IMR-90 (cell line): ENCODE measurements around the gene SIK3. TPM values are rescaled to one million over a fixed set of nuclear protein-coding genes. Genes with fewer than 3 reads are reported as not detected.
A peak's percentile ranks its signal among the peaks of the same experiment; 100 is the strongest.

ENCODE experiments used
- ATAC-seq: fragments of 200-7000 bp; cut with Tn5 transposase; 2 replicates; pipeline ENCODE4 v1.9.1; 2020; ENCODE audit warnings: low read depth, mild to moderate bottlenecking, moderate library complexity
- BruUV-seq: library from RNA; stranded (reverse); fragments of 400-500 nt; replicated peaks from 2 replicates; lab custom pipeline; 2021; lab: Mats Ljungman, UMichigan
- CTCF ChIA-PET: fragments of 300-600 bp; formaldehyde crosslinking; extraction: SDS; loops from one replicate; lab custom pipeline; 2021; ENCODE audit warnings: antibody characterized with exemption; lab: Yijun Ruan, JAX
- POLR2A ChIA-PET: fragments of 300-600 bp; sonication (Branson Sonifier 250); formaldehyde crosslinking; loops from one replicate; lab custom pipeline; 2022; ENCODE audit warnings: antibody characterized with exemption; ENCODE audit not compliant: unreplicated experiment; lab: Charles Lee
- DNase-seq: peaks from one replicate; pipeline ENCODE4 v3.0.0; 2013
- H2AFZ ChIP-seq: replicated peaks from 2 replicates; pipeline ENCODE3; 2013; ENCODE audit warnings: low read length, mild to moderate bottlenecking; ENCODE audit not compliant: poor library complexity
- H2AK5ac ChIP-seq: 2 replicates; pipeline ENCODE4 v1.6.1; 2013; ENCODE audit warnings: low read depth, low read length, inconsistent platforms
- H2AK9ac ChIP-seq: replicated peaks from 2 replicates; pipeline ENCODE3; 2013; ENCODE audit warnings: mild to moderate bottlenecking, low read depth, low read length, moderate library complexity; ENCODE audit not compliant: poor library complexity
- H2BK120ac ChIP-seq: 2 replicates; pipeline ENCODE4 v1.6.1; 2013; ENCODE audit warnings: low read depth, low read length, inconsistent platforms
- H2BK15ac ChIP-seq: 3 replicates; pipeline ENCODE4 v1.6.1; 2013; ENCODE audit warnings: low read depth, low read length, inconsistent platforms
- H2BK20ac ChIP-seq: 2 replicates; pipeline ENCODE4 v1.6.1; 2013; ENCODE audit warnings: low read depth, mild to moderate bottlenecking, inconsistent platforms, low read length, moderate library complexity
- H2BK5ac ChIP-seq: 2 replicates; pipeline ENCODE4 v1.6.1; 2013; ENCODE audit warnings: mild to moderate bottlenecking, low read depth, low read length, inconsistent platforms; ENCODE audit not compliant: poor library complexity, severe bottlenecking
- H3K14ac ChIP-seq: replicated peaks from 2 replicates; pipeline ENCODE4 v1.6.1; 2013; ENCODE audit warnings: low read depth, low read length, inconsistent platforms
- H3K18ac ChIP-seq: 2 replicates; pipeline ENCODE4 v1.6.1; 2013; ENCODE audit warnings: low read depth, low read length, control low read depth
- H3K23ac ChIP-seq: 2 replicates; pipeline ENCODE4 v1.6.1; 2013; ENCODE audit warnings: low read depth, low read length, inconsistent platforms
- H3K27ac ChIP-seq: 2 replicates; pipeline ENCODE4 v1.5.1; 2013; ENCODE audit warnings: mild to moderate bottlenecking, control low read depth, low read length; ENCODE audit not compliant: insufficient read depth
- H3K27me3 ChIP-seq: 2 replicates; pipeline ENCODE4 v1.6.1; 2013; ENCODE audit warnings: low read length; ENCODE audit not compliant: control insufficient read depth, insufficient read depth
- H3K36me3 ChIP-seq: 2 replicates; pipeline ENCODE4 v1.6.1; 2013; ENCODE audit warnings: low read length, mixed read lengths; ENCODE audit not compliant: control insufficient read depth, insufficient read depth
- H3K4ac ChIP-seq: 2 replicates; pipeline ENCODE4 v1.6.1; 2013; ENCODE audit warnings: low read depth, low read length, inconsistent platforms
- H3K4me1 ChIP-seq: 2 replicates; pipeline ENCODE4 v1.6.1; 2013; ENCODE audit warnings: low read length, mixed read lengths; ENCODE audit not compliant: control insufficient read depth, insufficient read depth
- H3K4me2 ChIP-seq: 2 replicates; pipeline ENCODE4 v1.6.1; 2013; ENCODE audit warnings: low read depth, mild to moderate bottlenecking, control low read depth, low read length, moderate library complexity
- H3K4me3 ChIP-seq: 2 replicates; pipeline ENCODE4 v1.5.1; 2013; ENCODE audit warnings: low read depth, mild to moderate bottlenecking, control low read depth, low read length, moderate library complexity; ENCODE audit not compliant: insufficient read depth
- H3K56ac ChIP-seq: 2 replicates; pipeline ENCODE4 v1.6.1; 2013; ENCODE audit warnings: low read length, inconsistent platforms; ENCODE audit not compliant: insufficient read depth; ENCODE audit errors: extremely low read depth
- H3K79me1 ChIP-seq, 2 experiments: 2 replicates each; pipeline ENCODE4 v1.6.1; 2013; ENCODE audit warnings: low read length in 2 of 2, inconsistent platforms in 1 of 2, low read depth in 1 of 2
- H3K9ac ChIP-seq: 2 replicates; pipeline ENCODE4 v1.6.1; 2013; ENCODE audit warnings: low read depth, low read length, control low read depth
- H3K9me1 ChIP-seq: 2 replicates; pipeline ENCODE4 v1.6.1; 2013; ENCODE audit warnings: low read length, inconsistent platforms; ENCODE audit not compliant: insufficient read depth
- H3K9me3 ChIP-seq: 2 replicates; pipeline ENCODE4 v1.6.1; 2013; ENCODE audit warnings: low read length; ENCODE audit not compliant: control insufficient read depth, insufficient read depth
- H4K20me1 ChIP-seq: 2 replicates; pipeline ENCODE4 v1.6.1; 2013; ENCODE audit warnings: low read length, inconsistent platforms; ENCODE audit not compliant: insufficient read depth
- H4K5ac ChIP-seq: 2 replicates; pipeline ENCODE4 v1.6.1; 2013; ENCODE audit warnings: mild to moderate bottlenecking, low read depth, low read length, control low read depth
- H4K8ac ChIP-seq, 2 experiments: 2 replicates each; pipeline ENCODE4 v1.6.1; 2013; ENCODE audit warnings: low read depth in 2 of 2, low read length in 2 of 2, control low read depth in 1 of 2, inconsistent platforms in 1 of 2
- H4K91ac ChIP-seq: 2 replicates; pipeline ENCODE4 v1.6.1; 2013; ENCODE audit warnings: low read depth, low read length, inconsistent platforms; ENCODE audit not compliant: insufficient read depth
- MAFK ChIP-seq: IDR thresholded peaks from 2 replicates; pipeline ENCODE4 v1.6.1; 2012; ENCODE audit warnings: low read depth, low read length, improper control_type of control experiment
- MAZ ChIP-seq: IDR thresholded peaks from 2 replicates; pipeline ENCODE4 v1.6.1; 2012; ENCODE audit warnings: low read depth, mild to moderate bottlenecking, low read length, improper control_type of control experiment, moderate library complexity, borderline replicate concordance
- POLR2A ChIP-seq: IDR thresholded peaks from 2 replicates; pipeline ENCODE4 v1.6.1; 2012; ENCODE audit warnings: mild to moderate bottlenecking, low read depth, low read length
- RAD21 ChIP-seq: IDR thresholded peaks from 2 replicates; pipeline ENCODE4 v1.6.1; 2012; ENCODE audit warnings: low read length, improper control_type of control experiment
- RCOR1 ChIP-seq: IDR thresholded peaks from 2 replicates; pipeline ENCODE4 v1.6.1; 2012; ENCODE audit warnings: mild to moderate bottlenecking, low read length, improper control_type of control experiment; ENCODE audit not compliant: insufficient replicate concordance
- SMC3 ChIP-seq: fragments of 150-350 bp; IDR thresholded peaks from 2 replicates; pipeline ENCODE4 v1.6.1; 2016; ENCODE audit warnings: low read depth, mild to moderate bottlenecking, antibody characterized with exemption, low read length, moderate library complexity
- USF2 ChIP-seq: fragments of 150-350 bp; IDR thresholded peaks from 2 replicates; pipeline ENCODE4 v1.6.1; 2017; ENCODE audit warnings: mild to moderate bottlenecking, antibody characterized with exemption, low read length, low read depth
- WGBS, 2 experiments: methylation state at CpG; one replicate each; pipeline versions ENCODE4 v1.1.5 to v1.1.7; 2013; ENCODE audit warnings: missing lambda C conversion rate in 2 of 2; ENCODE audit not compliant: insufficient read length in 1 of 2; ENCODE audit errors: extremely low coverage in 2 of 2; 5-methylcytosine and 5-hydroxymethylcytosine counted together
- dilution Hi-C: fragments of 300-500 bp; cut with HindIII; formaldehyde crosslinking; loops from one replicate; pipeline ENCODE4 v1.14.3; 2018; ENCODE audit warnings: low sequenced_read_pairs; ENCODE audit not compliant: unreplicated experiment
- in situ Hi-C: fragments of 300-500 bp; cut with MboI; formaldehyde crosslinking; loops from 3 replicates; pipeline ENCODE4 v1.14.3; 2019; ENCODE audit warnings: low sequenced_read_pairs, inconsistent platforms, mixed read lengths
- intact Hi-C: fragments of 100-400 bp; cut with micrococcal nuclease; formaldehyde crosslinking; loops from 2 replicates; pipeline ENCODE4 v1.10.0; 2022
- polyA plus RNA-seq, 3 experiments: library from polyadenylated mRNA; depleted of rRNA; stranded (reverse); fragments of >200 nt; gene quantifications; 2 replicates each; pipeline ENCODE4 v1.2.3, GENCODE V29; 2012; ENCODE audit warnings: low replicate concordance in 1 of 3
- total RNA-seq: library from RNA; depleted of rRNA; stranded (reverse); fragments of >200 nt; gene quantifications from 2 replicates; pipeline ENCODE4 v1.2.3, GENCODE V29; 2012

Gene SIK3
- total and polyA plus RNA-seq, 2 of the 4 experiments (the other 2 are of a cell fraction), result 8.2 to 9.1 TPM

GRCh38 chr11:117059611-117060148 is 38.5 kb downstream of the SIK3 start:
- no peak overlapping the region for H3K4ac ChIP-seq
- no peak overlapping the region for H3K23ac ChIP-seq
- no CpG with 5 or more reads among the region's 3 CpGs for WGBS, 2 experiments
- no peaks in the 10 kb centered on the region for H3K36me3 ChIP-seq
- H3K18ac ChIP-seq, result no peak overlapping the region
- H3K27me3 ChIP-seq, result no peaks in the 10 kb centered on the region
- ChIA-PET CTCF (interaction anchor here (0.9 kb wide), 1 partner anchor 219 kb away, joined by 3 read pairs; no protein-coding TSS in a partner anchor), POLR2A (no interaction called here)
- no peaks in the 10 kb centered on the region for H3K9me3 ChIP-seq
- ATAC-seq (peak; percentile 34), DNase-seq (peak; percentile 46)
- peaks cover 24 to 55% of the 10 kb centered on the region in 2 experiments for H3K79me1 ChIP-seq
- no peak overlapping the region for H2AK9ac ChIP-seq
- H3K56ac ChIP-seq, result no peak overlapping the region
- no peak overlapping the region for H2BK20ac ChIP-seq
- H2BK5ac ChIP-seq, result no peak overlapping the region
- H3K9me1 ChIP-seq, result no peaks in the 10 kb centered on the region
- H4K91ac ChIP-seq, result no peak overlapping the region
- no peak overlapping the region for H2AK5ac ChIP-seq
- no TSS peak for BruUV-seq
- H4K20me1 ChIP-seq, result peaks cover 14% of the 10 kb centered on the region; the same call in 1 of the 2 replicates
- intact Hi-C loops (no loop called here), dilution Hi-C loops (no loop called here), in situ Hi-C loops (no loop called here)
- H2BK15ac ChIP-seq, result no peak overlapping the region
- H3K4me2 ChIP-seq, result peak overlapping the region; percentile 4; the same call in 1 of the 2 replicates
- no peak overlapping the region for H3K14ac ChIP-seq
- TF ChIP-seq RCOR1, result no peak
- no peak for TF ChIP-seq MAZ
- no peak for TF ChIP-seq MAFK
- TF ChIP-seq POLR2A, result no peak
- TF ChIP-seq RAD21, result no peak
- no peak for TF ChIP-seq USF2
- no peak for TF ChIP-seq SMC3
- H4K5ac ChIP-seq, result no peak overlapping the region
- no peak overlapping the region for H4K8ac ChIP-seq
- peaks cover 5% of the 10 kb centered on the region; the same call in 1 of the 2 replicates for H3K4me1 ChIP-seq
- no peak overlapping the region for H3K9ac ChIP-seq
- no peak overlapping the region for H2BK120ac ChIP-seq
- no peak overlapping the region for H3K27ac ChIP-seq
- H3K4me3 ChIP-seq, result no peak overlapping the region
- H2AFZ ChIP-seq, result no peak overlapping the region
